Stimulated activated naive CD4-positive, alpha-beta T cell (primary cell): ENCODE results near the gene CLIC5.

Source experiments
- DNase-seq, 6 experiments: peaks; one replicate each; lab custom pipeline; 2025; lab: John Stamatoyannopoulos, UW

CLIC5 gene

DNA sequence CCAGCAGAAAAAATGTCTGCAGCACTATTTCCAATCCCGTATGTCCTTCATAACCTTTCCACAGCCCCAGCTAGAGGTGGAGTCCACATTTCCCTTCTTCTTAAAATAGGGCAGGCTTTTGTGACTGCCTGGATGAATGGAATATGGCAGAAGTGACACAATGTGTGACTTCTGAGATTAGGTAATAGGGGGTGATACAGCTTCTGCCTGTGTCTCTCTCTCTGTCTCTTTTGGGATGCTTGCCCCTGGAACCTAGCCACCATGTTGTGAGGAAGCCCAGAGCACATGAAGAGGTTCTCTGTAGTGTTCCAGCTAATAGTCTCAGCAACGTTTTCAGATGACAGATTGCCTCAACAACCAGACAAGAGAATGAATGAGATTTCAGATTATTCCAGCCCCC, 51.4 kb downstream of the CLIC5 start:
- no peak for DNase-seq

DNA sequence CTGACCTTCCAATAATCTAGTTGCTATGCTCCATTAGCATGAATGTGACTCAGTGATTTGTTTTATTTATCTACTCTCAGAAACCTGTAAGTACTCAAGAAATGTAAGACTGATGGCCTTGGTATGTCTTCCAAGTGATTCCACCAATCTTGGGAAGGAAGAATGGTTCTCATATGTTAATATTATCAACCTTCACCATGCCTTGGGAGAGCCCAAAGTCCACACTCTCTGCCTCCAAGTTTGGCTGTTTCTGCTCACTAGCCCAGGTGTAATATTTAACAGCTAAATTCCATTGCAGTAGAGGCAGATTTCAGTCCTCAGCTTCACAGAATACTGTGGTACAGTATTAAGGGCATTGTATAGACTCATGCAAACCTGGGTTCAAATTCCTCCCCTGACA, 51.8 kb downstream of the CLIC5 start:
- no peak for DNase-seq

DNA sequence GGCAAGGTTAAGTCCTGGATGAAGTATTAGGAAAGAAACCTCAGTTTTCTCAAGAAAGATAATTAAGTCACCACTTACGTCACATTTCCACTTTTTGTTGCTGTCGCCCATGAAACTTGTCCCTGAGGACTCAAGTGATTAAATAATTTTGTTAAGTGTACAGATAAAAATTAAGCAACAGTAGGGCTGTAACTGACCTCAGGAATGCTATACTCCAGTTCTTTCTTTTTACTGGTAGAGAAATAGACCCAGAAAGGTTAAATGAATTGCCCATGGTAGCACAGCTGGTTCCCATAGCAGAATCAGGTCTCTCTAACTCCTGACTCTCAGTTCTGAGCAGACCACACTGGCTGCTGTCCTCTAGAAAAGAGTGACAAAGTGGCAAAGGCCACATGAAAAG, 54.5 kb downstream of the CLIC5 start:
- DNase-seq: no peak

DNA sequence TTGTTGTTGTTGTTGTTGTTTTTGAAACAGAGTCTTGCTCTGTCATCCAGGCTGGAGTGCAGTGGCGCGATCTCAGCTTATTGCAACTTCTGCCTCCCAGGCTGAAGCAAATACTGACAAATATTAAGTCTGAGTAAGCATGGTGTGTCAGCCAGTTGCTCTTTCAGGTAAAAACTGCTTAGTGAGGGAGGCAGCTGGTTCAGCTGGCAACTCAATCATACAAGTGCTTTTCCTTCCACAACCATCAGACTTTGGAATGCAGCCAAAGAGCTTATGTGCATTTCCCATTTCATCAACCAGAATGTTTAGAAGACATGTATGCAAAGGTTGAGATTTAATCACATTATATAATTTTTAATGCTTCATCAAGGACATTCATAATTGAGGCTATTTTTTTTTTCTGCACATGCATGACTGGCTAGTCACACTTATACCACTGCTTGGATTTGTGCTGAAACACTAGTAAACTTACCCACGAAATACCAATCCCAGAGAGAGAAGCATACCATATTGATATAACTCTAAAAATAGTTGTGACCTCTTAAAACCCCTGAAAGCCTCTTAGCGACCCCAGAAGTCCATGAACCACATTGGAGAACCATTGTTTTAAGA, 56.0 kb downstream of the CLIC5 start:
- DNase-seq: no peak

DNA sequence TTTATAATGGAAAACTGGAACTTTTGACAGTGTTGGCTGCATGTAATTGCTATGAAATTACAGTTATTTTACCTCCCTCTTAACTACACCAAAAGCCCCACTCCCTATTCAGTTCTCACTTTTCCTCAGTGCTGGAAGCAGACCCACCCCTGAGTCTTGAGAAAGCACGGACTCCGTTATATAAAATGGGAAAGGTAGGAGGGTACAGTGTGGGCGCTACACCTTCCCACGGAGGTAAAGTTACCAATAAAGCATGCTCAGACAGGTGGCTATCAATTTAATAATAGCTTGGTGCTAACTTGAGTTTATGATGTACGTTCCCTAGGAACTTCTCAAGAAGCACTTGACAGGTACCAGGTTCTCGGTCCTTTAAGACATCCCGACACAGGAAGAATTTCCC, 59.0 kb downstream of the CLIC5 start:
- DNase-seq: no peak

GRCh38 chr6:45956176-45956575, 59.5 kb downstream of the CLIC5 start:
- no peak for DNase-seq

- DNase-seq: no peak
Measured at GRCh38 chr6:45955597-45955996, 60.1 kb downstream of the CLIC5 start.

GRCh38 chr6:45952546-45952945, 63.1 kb downstream of the CLIC5 start:
- no peak for DNase-seq

DNA sequence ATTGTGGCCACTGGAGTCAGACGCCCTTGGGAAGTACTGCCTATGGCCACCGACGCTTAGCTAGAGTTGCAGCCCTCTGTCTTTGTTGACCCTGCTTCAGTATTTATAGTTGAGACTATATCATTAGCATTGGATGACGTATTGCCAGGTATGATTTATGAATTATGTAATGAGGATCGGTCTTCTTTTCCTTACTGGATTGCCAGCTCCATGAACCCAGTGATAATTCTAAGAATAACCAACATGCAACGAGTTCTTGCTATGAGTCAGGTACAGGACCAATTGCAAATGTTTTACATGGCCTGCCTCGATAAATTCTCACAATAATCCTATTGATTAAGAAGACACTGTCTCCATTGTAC, 63.5 kb downstream of the CLIC5 start:
- no peak for DNase-seq

GRCh38 chr6:45951321-45952167, 64.1 kb downstream of the CLIC5 start:
- DNase-seq: no peak

GRCh38 chr6:45949256-45949655, 66.4 kb downstream of the CLIC5 start:
- peak in 3 of 6 experiments; percentile 15 to 38 (median 21) for DNase-seq

DNA sequence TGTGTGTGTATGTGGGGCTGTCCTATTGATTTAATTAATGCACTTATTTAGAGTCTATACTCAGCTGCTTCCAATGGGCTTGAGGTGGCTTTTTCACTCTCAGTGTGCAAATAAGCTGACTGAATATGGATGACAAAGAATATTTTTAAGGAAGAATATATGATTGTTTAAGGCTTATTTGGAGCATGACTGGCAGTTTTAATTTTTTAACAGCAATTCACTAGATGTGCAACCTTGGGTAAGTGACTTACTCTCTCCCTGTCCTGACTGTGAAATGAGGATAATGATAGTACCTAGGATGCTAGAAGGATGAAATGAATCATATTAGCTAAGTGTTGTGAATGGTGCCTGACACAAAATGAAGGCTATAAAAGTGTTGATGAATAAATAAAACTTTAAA, 67.9 kb downstream of the CLIC5 start:
- DNase-seq: no peak

- DNase-seq: no peak
Measured at GRCh38 chr6:45946887-45947286, 68.8 kb downstream of the CLIC5 start.

GRCh38 chr6:45946352-45946751, 69.3 kb downstream of the CLIC5 start:
- no peak for DNase-seq

- DNase-seq: no peak
Measured at GRCh38 chr6:45942953-45943352, 72.7 kb downstream of the CLIC5 start.

GRCh38 chr6:45933855-45934254, 81.8 kb downstream of the CLIC5 start:
- no peak for DNase-seq

DNA sequence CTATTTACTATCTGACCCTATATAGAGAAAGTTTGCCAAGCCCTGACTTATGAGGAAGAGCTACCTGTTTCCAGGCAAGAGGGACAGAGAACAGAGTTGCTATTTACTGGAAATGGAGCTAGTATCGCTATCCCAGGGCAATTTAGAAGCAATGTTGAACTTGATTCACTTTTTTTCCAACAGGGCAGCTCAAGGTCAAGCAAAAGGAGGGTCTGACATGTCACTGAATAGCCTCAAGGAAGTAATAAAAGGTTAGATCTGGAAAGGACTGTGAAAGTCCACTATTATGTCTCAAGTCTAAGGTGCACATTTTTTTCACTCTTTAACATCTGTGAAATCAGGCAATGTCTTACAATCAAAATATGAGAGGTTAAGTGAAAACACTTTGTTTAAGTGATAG, 84.4 kb downstream of the CLIC5 start:
- DNase-seq: no peak

- peak; percentile 1 to 48 (median 21) for DNase-seq
Measured at GRCh38 chr6:45930420-45931040, 85.1 kb downstream of the CLIC5 start.

DNA sequence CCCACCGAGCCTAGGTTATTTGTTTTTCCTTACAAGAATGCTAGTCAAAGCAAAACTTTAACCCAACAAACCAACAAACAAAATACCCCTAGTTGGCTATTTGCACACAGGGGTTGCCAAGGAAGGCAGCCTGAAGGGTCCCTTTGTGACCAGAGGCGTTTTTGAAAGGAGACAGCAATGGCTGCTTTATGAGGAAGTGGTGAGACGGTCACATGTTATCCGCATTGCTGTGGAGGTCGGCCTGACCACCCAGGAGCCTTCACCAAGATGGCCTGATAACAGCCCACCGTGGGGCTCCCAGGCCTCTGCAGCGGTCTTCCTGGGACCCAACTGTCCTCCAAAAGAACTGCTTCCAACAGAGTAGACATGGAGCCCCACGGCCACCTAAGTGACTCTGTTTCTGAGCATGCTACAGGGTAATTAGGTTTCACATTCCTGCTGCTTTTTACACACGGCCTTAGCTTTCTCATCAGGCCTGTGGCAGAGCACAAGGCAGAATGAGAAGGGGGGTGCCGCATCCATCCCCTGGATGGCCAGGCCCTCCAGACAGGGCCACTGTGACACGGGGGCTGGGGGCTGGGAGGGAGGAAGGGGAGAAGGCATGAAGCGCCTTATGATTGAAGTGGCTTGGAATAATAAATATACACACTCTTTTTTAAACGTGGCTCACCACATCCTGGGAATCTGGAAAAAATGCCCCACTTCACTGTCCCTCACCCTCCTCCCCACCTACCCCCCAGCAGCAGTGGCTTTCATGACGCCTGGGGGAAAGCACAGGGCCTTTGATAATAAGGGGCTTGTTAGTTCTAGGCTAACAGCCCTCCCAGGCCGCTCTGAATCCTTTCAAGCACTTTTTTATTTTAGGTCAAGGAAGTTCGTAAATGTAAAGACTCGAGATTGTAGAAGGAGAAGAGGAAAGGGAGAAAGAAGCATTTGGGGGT, 86.0 kb downstream of the CLIC5 start:
- DNase-seq: no peak

DNA sequence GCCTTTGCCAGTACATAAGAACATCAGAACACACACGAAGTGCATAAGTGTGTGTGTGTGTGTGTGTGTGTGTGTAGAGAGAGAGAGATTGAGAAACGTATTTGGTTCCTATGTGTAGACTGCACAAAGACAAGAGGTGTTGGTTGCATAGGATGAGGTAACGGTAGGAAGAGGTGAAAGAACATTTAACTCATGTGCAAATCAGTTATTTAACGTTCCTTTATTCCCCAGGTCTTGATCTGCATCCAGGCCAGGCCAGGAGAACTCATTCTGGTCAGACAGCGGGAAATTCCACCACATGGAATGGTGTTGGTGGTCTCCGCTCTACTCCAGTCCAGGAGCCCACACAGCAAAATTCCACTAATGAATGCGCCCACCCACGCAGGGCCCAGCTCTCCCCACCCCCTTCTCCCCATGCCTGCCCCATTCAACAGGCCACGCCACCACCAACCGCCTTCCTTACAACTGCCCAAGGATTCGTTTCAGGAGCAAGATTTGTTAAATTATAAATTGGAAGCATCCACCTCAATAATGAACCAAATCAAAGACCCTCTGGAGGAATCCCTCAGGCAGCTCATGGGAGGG, 86.8 kb downstream of the CLIC5 start:
- DNase-seq: no peak

- no peak for DNase-seq
Measured at GRCh38 chr6:45927421-45928320, 88.0 kb downstream of the CLIC5 start.
